GM12892 (cell line): ENCODE data around the gene DGCR2.

Source experiments
- POLR2A ChIP-seq: IDR thresholded peaks from 2 replicates; pipeline ENCODE4 v1.6.1; 2011; ENCODE audit warnings: low read depth, low read length, control low read depth
- POLR2AphosphoS5 ChIP-seq: IDR thresholded peaks from 2 replicates; pipeline ENCODE4 v1.6.1; 2011; ENCODE audit warnings: low read depth, low read length, control low read depth

GRCh38 chr22:19126309-19127273 is 4.4 kb upstream of the DGCR2 start:
- no peak for TF ChIP-seq POLR2AphosphoS5
- TF ChIP-seq POLR2A = no peak
